ENCODE data around the gene DIPK1C.

GRCh38 chr18:74460825-74461224, 3.7 kb upstream of the DIPK1C start:
- no peak for TF ChIP-seq CTCF (IDR thresholded peaks at IDR 0.05 in 2 of 3, conservative IDR thresholded peaks at IDR 0.05 in 1 of 3; ENCODE audit: borderline replicate concordance in 1 of 3, insufficient read depth in 1 of 3, low read depth in 2 of 3, low read length in 2 of 3)
- TF ChIP-seq SIN3A (IDR thresholded peaks at IDR 0.05; ENCODE audit: low read depth) = no peak
- TF ChIP-seq RAD21 (IDR thresholded peaks at IDR 0.05; ENCODE audit: low read depth) = no peak
